IMR-90 (cell line): ENCODE data around the gene ZNF575. TPM values are rescaled to one million over a fixed set of nuclear protein-coding genes. Genes with fewer than 3 reads are reported as not detected.

Experiments used
- ATAC-seq: fragments of 200-7000 bp; cut with Tn5 transposase; 2 replicates; pipeline ENCODE4 v1.9.1; 2020; ENCODE audit warnings: low read depth, mild to moderate bottlenecking, moderate library complexity
- BruUV-seq: library from RNA; stranded (reverse); fragments of 400-500 nt; replicated peaks from 2 replicates; lab custom pipeline; 2021; lab: Mats Ljungman, UMichigan
- CTCF ChIA-PET: fragments of 300-600 bp; formaldehyde crosslinking; extraction: SDS; loops from one replicate; lab custom pipeline; 2021; ENCODE audit warnings: antibody characterized with exemption; lab: Yijun Ruan, JAX
- POLR2A ChIA-PET: fragments of 300-600 bp; sonication (Branson Sonifier 250); formaldehyde crosslinking; loops from one replicate; lab custom pipeline; 2022; ENCODE audit warnings: antibody characterized with exemption; ENCODE audit not compliant: unreplicated experiment; lab: Charles Lee
- DNase-seq: peaks from one replicate; pipeline ENCODE4 v3.0.0; 2013
- H2AFZ ChIP-seq: replicated peaks from 2 replicates; pipeline ENCODE3; 2013; ENCODE audit warnings: low read length, mild to moderate bottlenecking; ENCODE audit not compliant: poor library complexity
- H2AK5ac ChIP-seq: 2 replicates; pipeline ENCODE4 v1.6.1; 2013; ENCODE audit warnings: low read depth, low read length, inconsistent platforms
- H2AK9ac ChIP-seq: replicated peaks from 2 replicates; pipeline ENCODE3; 2013; ENCODE audit warnings: mild to moderate bottlenecking, low read depth, low read length, moderate library complexity; ENCODE audit not compliant: poor library complexity
- H2BK120ac ChIP-seq: 2 replicates; pipeline ENCODE4 v1.6.1; 2013; ENCODE audit warnings: low read depth, low read length, inconsistent platforms
- H2BK15ac ChIP-seq: 3 replicates; pipeline ENCODE4 v1.6.1; 2013; ENCODE audit warnings: low read depth, low read length, inconsistent platforms
- H2BK20ac ChIP-seq: 2 replicates; pipeline ENCODE4 v1.6.1; 2013; ENCODE audit warnings: low read depth, mild to moderate bottlenecking, inconsistent platforms, low read length, moderate library complexity
- H2BK5ac ChIP-seq: 2 replicates; pipeline ENCODE4 v1.6.1; 2013; ENCODE audit warnings: mild to moderate bottlenecking, low read depth, low read length, inconsistent platforms; ENCODE audit not compliant: poor library complexity, severe bottlenecking
- H3K14ac ChIP-seq: replicated peaks from 2 replicates; pipeline ENCODE4 v1.6.1; 2013; ENCODE audit warnings: low read depth, low read length, inconsistent platforms
- H3K18ac ChIP-seq: 2 replicates; pipeline ENCODE4 v1.6.1; 2013; ENCODE audit warnings: low read depth, low read length, control low read depth
- H3K23ac ChIP-seq: 2 replicates; pipeline ENCODE4 v1.6.1; 2013; ENCODE audit warnings: low read depth, low read length, inconsistent platforms
- H3K27ac ChIP-seq: 2 replicates; pipeline ENCODE4 v1.5.1; 2013; ENCODE audit warnings: mild to moderate bottlenecking, control low read depth, low read length; ENCODE audit not compliant: insufficient read depth
- H3K27me3 ChIP-seq: 2 replicates; pipeline ENCODE4 v1.6.1; 2013; ENCODE audit warnings: low read length; ENCODE audit not compliant: control insufficient read depth, insufficient read depth
- H3K36me3 ChIP-seq: 2 replicates; pipeline ENCODE4 v1.6.1; 2013; ENCODE audit warnings: low read length, mixed read lengths; ENCODE audit not compliant: control insufficient read depth, insufficient read depth
- H3K4ac ChIP-seq: 2 replicates; pipeline ENCODE4 v1.6.1; 2013; ENCODE audit warnings: low read depth, low read length, inconsistent platforms
- H3K4me1 ChIP-seq: 2 replicates; pipeline ENCODE4 v1.6.1; 2013; ENCODE audit warnings: low read length, mixed read lengths; ENCODE audit not compliant: control insufficient read depth, insufficient read depth
- H3K4me2 ChIP-seq: 2 replicates; pipeline ENCODE4 v1.6.1; 2013; ENCODE audit warnings: low read depth, mild to moderate bottlenecking, control low read depth, low read length, moderate library complexity
- H3K4me3 ChIP-seq: 2 replicates; pipeline ENCODE4 v1.5.1; 2013; ENCODE audit warnings: low read depth, mild to moderate bottlenecking, control low read depth, low read length, moderate library complexity; ENCODE audit not compliant: insufficient read depth
- H3K56ac ChIP-seq: 2 replicates; pipeline ENCODE4 v1.6.1; 2013; ENCODE audit warnings: low read length, inconsistent platforms; ENCODE audit not compliant: insufficient read depth; ENCODE audit errors: extremely low read depth
- H3K79me1 ChIP-seq, 2 experiments: 2 replicates each; pipeline ENCODE4 v1.6.1; 2013; ENCODE audit warnings: low read length in 2 of 2, inconsistent platforms in 1 of 2, low read depth in 1 of 2
- H3K9ac ChIP-seq: 2 replicates; pipeline ENCODE4 v1.6.1; 2013; ENCODE audit warnings: low read depth, low read length, control low read depth
- H3K9me1 ChIP-seq: 2 replicates; pipeline ENCODE4 v1.6.1; 2013; ENCODE audit warnings: low read length, inconsistent platforms; ENCODE audit not compliant: insufficient read depth
- H3K9me3 ChIP-seq: 2 replicates; pipeline ENCODE4 v1.6.1; 2013; ENCODE audit warnings: low read length; ENCODE audit not compliant: control insufficient read depth, insufficient read depth
- H4K20me1 ChIP-seq: 2 replicates; pipeline ENCODE4 v1.6.1; 2013; ENCODE audit warnings: low read length, inconsistent platforms; ENCODE audit not compliant: insufficient read depth
- H4K5ac ChIP-seq: 2 replicates; pipeline ENCODE4 v1.6.1; 2013; ENCODE audit warnings: mild to moderate bottlenecking, low read depth, low read length, control low read depth
- H4K8ac ChIP-seq, 2 experiments: 2 replicates each; pipeline ENCODE4 v1.6.1; 2013; ENCODE audit warnings: low read depth in 2 of 2, low read length in 2 of 2, control low read depth in 1 of 2, inconsistent platforms in 1 of 2
- H4K91ac ChIP-seq: 2 replicates; pipeline ENCODE4 v1.6.1; 2013; ENCODE audit warnings: low read depth, low read length, inconsistent platforms; ENCODE audit not compliant: insufficient read depth
- BHLHE40 ChIP-seq: fragments of 150-350 bp; IDR thresholded peaks from 2 replicates; pipeline ENCODE4 v1.6.1; 2016; ENCODE audit warnings: mild to moderate bottlenecking, low read depth, low read length
- CTCF ChIP-seq: conservative IDR thresholded peaks from 2 replicates; pipeline ENCODE4 v1.5.1; 2012; ENCODE audit warnings: mild to moderate bottlenecking, low read depth, low read length, improper control_type of control experiment
- FOS ChIP-seq: fragments of 150-350 bp; IDR thresholded peaks from 2 replicates; pipeline ENCODE4 v1.6.1; 2016; ENCODE audit warnings: low read depth, low read length
- MAFK ChIP-seq: IDR thresholded peaks from 2 replicates; pipeline ENCODE4 v1.6.1; 2012; ENCODE audit warnings: low read depth, low read length, improper control_type of control experiment
- MAZ ChIP-seq: IDR thresholded peaks from 2 replicates; pipeline ENCODE4 v1.6.1; 2012; ENCODE audit warnings: low read depth, mild to moderate bottlenecking, low read length, improper control_type of control experiment, moderate library complexity, borderline replicate concordance
- MXI1 ChIP-seq: IDR thresholded peaks from 2 replicates; pipeline ENCODE4 v1.6.1; 2012; ENCODE audit warnings: low read depth, mild to moderate bottlenecking, low read length, moderate library complexity, borderline replicate concordance
- POLR2A ChIP-seq: IDR thresholded peaks from 2 replicates; pipeline ENCODE4 v1.6.1; 2012; ENCODE audit warnings: mild to moderate bottlenecking, low read depth, low read length
- RAD21 ChIP-seq: IDR thresholded peaks from 2 replicates; pipeline ENCODE4 v1.6.1; 2012; ENCODE audit warnings: low read length, improper control_type of control experiment
- RCOR1 ChIP-seq: IDR thresholded peaks from 2 replicates; pipeline ENCODE4 v1.6.1; 2012; ENCODE audit warnings: mild to moderate bottlenecking, low read length, improper control_type of control experiment; ENCODE audit not compliant: insufficient replicate concordance
- WGBS, 2 experiments: methylation state at CpG; one replicate each; pipeline versions ENCODE4 v1.1.5 to v1.1.7; 2013; ENCODE audit warnings: missing lambda C conversion rate in 2 of 2; ENCODE audit not compliant: insufficient read length in 1 of 2; ENCODE audit errors: extremely low coverage in 2 of 2; 5-methylcytosine and 5-hydroxymethylcytosine counted together
- dilution Hi-C: fragments of 300-500 bp; cut with HindIII; formaldehyde crosslinking; loops from one replicate; pipeline ENCODE4 v1.14.3; 2018; ENCODE audit warnings: low sequenced_read_pairs; ENCODE audit not compliant: unreplicated experiment
- in situ Hi-C: fragments of 300-500 bp; cut with MboI; formaldehyde crosslinking; loops from 3 replicates; pipeline ENCODE4 v1.14.3; 2019; ENCODE audit warnings: low sequenced_read_pairs, inconsistent platforms, mixed read lengths
- intact Hi-C: fragments of 100-400 bp; cut with micrococcal nuclease; formaldehyde crosslinking; loops from 2 replicates; pipeline ENCODE4 v1.10.0; 2022
- polyA plus RNA-seq, 3 experiments: library from polyadenylated mRNA; depleted of rRNA; stranded (reverse); fragments of >200 nt; gene quantifications; 2 replicates each; pipeline ENCODE4 v1.2.3, GENCODE V29; 2012; ENCODE audit warnings: low replicate concordance in 1 of 3
- total RNA-seq: library from RNA; depleted of rRNA; stranded (reverse); fragments of >200 nt; gene quantifications from 2 replicates; pipeline ENCODE4 v1.2.3, GENCODE V29; 2012
- TF ChIP-seq, protein P1 (sequence below): fragments of 150-350 bp; IDR thresholded peaks from 2 replicates; pipeline ENCODE4 v1.6.1; 2017; ENCODE audit warnings: mild to moderate bottlenecking, antibody characterized with exemption, low read length, low read depth

Gene ZNF575
- total and polyA plus RNA-seq, 2 of the 4 experiments (the other 2 are of a cell fraction), result 0.77 TPM; not detected in 1

DNA sequence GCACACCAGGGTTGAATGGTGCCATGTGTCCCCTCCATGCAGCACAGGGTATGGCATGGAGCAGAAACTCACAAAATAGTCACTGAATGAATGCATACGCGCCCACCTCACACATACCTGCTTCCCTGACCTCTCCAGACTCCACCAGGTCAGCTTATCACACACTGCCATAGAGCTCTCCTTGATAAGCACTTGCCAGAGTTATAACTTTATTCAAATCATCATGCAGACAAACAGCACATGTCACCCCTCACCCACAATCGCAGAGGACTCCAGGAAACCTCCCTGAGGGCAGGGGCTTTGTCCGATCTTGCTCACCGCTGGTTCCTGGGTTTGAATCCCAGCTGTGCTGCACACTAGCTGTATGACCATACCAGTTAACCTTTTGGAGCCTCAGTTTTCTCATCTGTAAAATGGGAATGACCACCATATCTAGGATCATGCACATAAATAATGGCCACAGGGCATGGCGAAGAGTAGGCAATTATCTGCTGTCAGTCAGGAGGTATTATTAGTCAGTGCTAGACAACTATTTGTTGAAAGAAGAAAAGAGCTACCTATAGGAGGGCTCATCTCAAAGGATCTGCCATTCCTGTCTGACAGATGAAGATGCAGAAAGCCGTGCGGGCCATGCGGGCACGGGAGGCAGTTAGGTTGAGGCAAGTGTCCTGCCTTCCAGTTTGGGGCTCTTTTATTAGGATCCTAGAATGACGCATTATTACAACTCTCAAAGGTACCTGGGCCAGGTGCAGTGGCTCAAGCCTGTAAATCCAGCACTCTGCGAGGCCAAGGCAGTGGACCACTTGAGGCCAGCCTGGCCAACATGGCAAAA is 28.4 kb downstream of the ZNF575 start (continued):
- no peak for TF ChIP-seq BHLHE40

DNA sequence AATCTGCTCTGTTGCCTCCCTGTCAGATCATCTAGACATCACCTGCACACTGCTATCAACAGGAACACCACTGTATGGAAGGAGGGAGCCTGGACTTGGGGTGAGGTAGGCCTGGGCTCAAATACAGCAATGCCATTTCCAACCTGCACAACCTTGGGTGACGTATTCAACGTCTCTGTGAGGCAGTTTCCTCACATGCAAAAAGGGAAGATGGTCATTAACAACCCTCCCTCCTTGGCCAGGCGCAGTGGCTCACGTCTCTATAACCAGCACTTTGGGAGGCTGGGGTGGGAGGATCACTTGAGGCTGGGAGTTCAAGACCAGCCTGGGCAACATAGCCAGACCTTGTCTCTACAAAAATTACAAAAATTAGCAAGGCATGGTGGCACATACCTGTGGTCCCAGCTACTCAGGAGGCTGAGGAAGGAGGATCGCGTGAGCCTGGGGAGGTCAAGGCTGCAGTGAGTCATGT is 29.3 kb downstream of the ZNF575 start:
- ChIA-PET POLR2A (interaction anchor here (0.6 kb wide), 1 partner anchor 29 kb away, joined by 3 read pairs; no protein-coding TSS in a partner anchor), CTCF (no interaction called here)
- Histone ChIP-seq H3K4me1 (peaks cover 5% of the 10 kb centered on the region), H2AFZ (no peak overlapping the region), H2AK9ac (peak overlapping the region; percentile 52), H3K4me2 (no peak overlapping the region), H3K56ac (no peak overlapping the region), H4K91ac (peak overlapping the region; percentile 49), H2BK5ac (peak overlapping the region; percentile 58), H3K18ac (peak overlapping the region; percentile 7; the same call in 1 of the 2 replicates), H2BK20ac (peak overlapping the region; percentile 31; the same call in 1 of the 2 replicates), H3K9me1 (peaks cover 29% of the 10 kb centered on the region), H3K36me3 (peaks cover 9% of the 10 kb centered on the region), H2AK5ac (peak overlapping the region; percentile 89), H3K27ac (no peak overlapping the region), H3K9ac (no peak overlapping the region), H2BK15ac (peak overlapping the region; percentile 89; the same call in 1 of the 3 replicates), H4K8ac (peak overlapping the region in 1 of 2 experiments; percentile 35; a peak in 1 of 4 replicates), H3K4me3 (no peak overlapping the region), H3K23ac (no peak overlapping the region), H3K14ac (no peak overlapping the region), H4K20me1 (peaks cover 6% of the 10 kb centered on the region; the same call in 1 of the 2 replicates), H4K5ac (no peak overlapping the region; the same call in 1 of the 2 replicates), H3K4ac (peak overlapping the region; percentile 71), H3K27me3 (no peaks in the 10 kb centered on the region), H3K9me3 (no peaks in the 10 kb centered on the region), H2BK120ac (peak overlapping the region; percentile 68; the same call in 1 of the 2 replicates), H3K79me1 (peaks cover 16 to 51% of the 10 kb centered on the region in 2 experiments; a peak in 3 of 4 replicates)
- DNase-seq (no peak), ATAC-seq (no peak)
- intact Hi-C loops, result no loop called here
- dilution Hi-C loops, result no loop called here
- no TSS peak for BruUV-seq
- in situ Hi-C loops, result no loop called here
- 100% methylated on average over 2 of the region's 6 CpGs; no CpG with 5 or more reads in 1 of the 2 experiments for WGBS, 2 experiments
- TF ChIP-seq POLR2A (no peak), RAD21 (no peak), MAZ (no peak), MXI1 (no peak), CTCF (no peak), BHLHE40 (no peak), MAFK (no peak), FOS (peak; percentile 49; the same call in 1 of the 2 replicates), RCOR1 (peak; percentile 42)
- TF ChIP-seq, protein P1, sequence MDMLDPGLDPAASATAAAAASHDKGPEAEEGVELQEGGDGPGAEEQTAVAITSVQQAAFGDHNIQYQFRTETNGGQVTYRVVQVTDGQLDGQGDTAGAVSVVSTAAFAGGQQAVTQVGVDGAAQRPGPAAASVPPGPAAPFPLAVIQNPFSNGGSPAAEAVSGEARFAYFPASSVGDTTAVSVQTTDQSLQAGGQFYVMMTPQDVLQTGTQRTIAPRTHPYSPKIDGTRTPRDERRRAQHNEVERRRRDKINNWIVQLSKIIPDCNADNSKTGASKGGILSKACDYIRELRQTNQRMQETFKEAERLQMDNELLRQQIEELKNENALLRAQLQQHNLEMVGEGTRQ, result no peak
